ENCODE measurements around the gene BSG.

Gene BSG

GRCh38 chr19:577439-578392, 5.3 kb downstream of the BSG start:
- no peaks in the 10 kb centered on the region for H3K9me2 ChIP-seq (replicated peaks; ENCODE audit: control insufficient read depth, low read length)
- H4K20me1 ChIP-seq (ENCODE audit: control insufficient read depth, insufficient read depth, low read depth, low read length) = peaks cover 22% of the 10 kb centered on the region
- H3K4me1 ChIP-seq (ENCODE audit: control insufficient read depth, low read length) = peaks cover 16% of the 10 kb centered on the region
- peaks cover 68% of the 10 kb centered on the region for H3K36me3 ChIP-seq (ENCODE audit: control insufficient read depth, low read length)
- H3K27ac ChIP-seq (ENCODE audit: low read depth, low read length) = no peak overlapping the region
- no peaks in the 10 kb centered on the region for H3K27me3 ChIP-seq (ENCODE audit: control insufficient read depth, low read length)
- no peaks in the 10 kb centered on the region for H3F3A ChIP-seq (ENCODE audit: control insufficient read depth, insufficient read depth)
- TF ChIP-seq CTCF (IDR thresholded peaks at IDR 0.05; ENCODE audit: low read depth, low read length, poor library complexity, severe bottlenecking) = no peak
- TF ChIP-seq EZH2phosphoT487 (IDR thresholded peaks at IDR 0.05; ENCODE audit: borderline replicate concordance, low read length) = no peak
- H3K79me2 ChIP-seq (ENCODE audit: control insufficient read depth, low read length) = peaks cover 77% of the 10 kb centered on the region
- H3K9me3 ChIP-seq (ENCODE audit: control insufficient read depth, insufficient read depth, low read length) = no peaks in the 10 kb centered on the region
- H3K4me3 ChIP-seq (ENCODE audit: low read length) = no peak overlapping the region
- H3K4me2 ChIP-seq (ENCODE audit: low read length) = no peak overlapping the region

GRCh38 chr19:579111-579841, 6.9 kb downstream of the BSG start:
- H3K79me2 ChIP-seq (ENCODE audit: control insufficient read depth, low read length) = peaks cover 62% of the 10 kb centered on the region
- no peak overlapping the region for H3K4me3 ChIP-seq (ENCODE audit: low read length)
- no peaks in the 10 kb centered on the region for H3K27me3 ChIP-seq (ENCODE audit: control insufficient read depth, low read length)
- no peak overlapping the region for H3K27ac ChIP-seq (ENCODE audit: low read depth, low read length)
- H3K36me3 ChIP-seq (ENCODE audit: control insufficient read depth, low read length) = peaks cover 67% of the 10 kb centered on the region
- H3K4me2 ChIP-seq (ENCODE audit: low read length) = no peak overlapping the region
- H3F3A ChIP-seq (ENCODE audit: control insufficient read depth, insufficient read depth) = no peaks in the 10 kb centered on the region
- H4K20me1 ChIP-seq (ENCODE audit: control insufficient read depth, insufficient read depth, low read depth, low read length) = peaks cover 14% of the 10 kb centered on the region
- no peaks in the 10 kb centered on the region for H3K9me2 ChIP-seq (replicated peaks; ENCODE audit: control insufficient read depth, low read length)
- H3K9me3 ChIP-seq (ENCODE audit: control insufficient read depth, insufficient read depth, low read length) = no peaks in the 10 kb centered on the region
- peaks cover 10% of the 10 kb centered on the region for H3K4me1 ChIP-seq (ENCODE audit: control insufficient read depth, low read length)
- TF ChIP-seq EZH2phosphoT487 (IDR thresholded peaks at IDR 0.05; ENCODE audit: borderline replicate concordance, low read length) (no peak), CTCF (IDR thresholded peaks at IDR 0.05; ENCODE audit: low read depth, low read length, poor library complexity, severe bottlenecking) (no peak)

- Histone ChIP-seq H3K9me3 (ENCODE audit: control insufficient read depth, insufficient read depth, low read length) (no peaks in the 10 kb centered on the region), H3K4me3 (ENCODE audit: low read length) (no peak overlapping the region), H3K9me2 (replicated peaks; ENCODE audit: control insufficient read depth, low read length) (no peaks in the 10 kb centered on the region), H3K79me2 (ENCODE audit: control insufficient read depth, low read length) (peaks cover 57% of the 10 kb centered on the region), H3K4me2 (ENCODE audit: low read length) (no peak overlapping the region), H3K36me3 (ENCODE audit: control insufficient read depth, low read length) (peaks cover 62% of the 10 kb centered on the region), H3K27me3 (ENCODE audit: control insufficient read depth, low read length) (no peaks in the 10 kb centered on the region), H3K27ac (ENCODE audit: low read depth, low read length) (no peak overlapping the region), H3F3A (ENCODE audit: control insufficient read depth, insufficient read depth) (no peaks in the 10 kb centered on the region), H4K20me1 (ENCODE audit: control insufficient read depth, insufficient read depth, low read depth, low read length) (peaks cover 14% of the 10 kb centered on the region), H3K4me1 (ENCODE audit: control insufficient read depth, low read length) (peaks cover 5% of the 10 kb centered on the region)
- TF ChIP-seq CTCF (IDR thresholded peaks at IDR 0.05; ENCODE audit: low read depth, low read length, poor library complexity, severe bottlenecking) (no peak), EZH2phosphoT487 (IDR thresholded peaks at IDR 0.05; ENCODE audit: borderline replicate concordance, low read length) (no peak)
Measured at GRCh38 chr19:579842-580155, 7.4 kb downstream of the BSG start.
